PC-9 (cell line): ENCODE data around the gene GNG13. TPM values are rescaled to one million over a fixed set of nuclear protein-coding genes. Genes with fewer than 3 reads are reported as not detected.

Experiments
- BruUV-seq: library from RNA; stranded (reverse); fragments of 400-500 nt; replicated peaks from 2 replicates; lab custom pipeline; 2021; lab: Mats Ljungman, UMichigan
- CTCF ChIA-PET: fragments of 300-600 bp; sonication (Branson Sonifier 250); formaldehyde crosslinking; loops from one replicate; lab custom pipeline; 2022; ENCODE audit warnings: antibody characterized with exemption; lab: Charles Lee
- POLR2A ChIA-PET: fragments of 300-600 bp; sonication (Branson Sonifier 250); formaldehyde crosslinking; loops from one replicate; lab custom pipeline; 2022; ENCODE audit warnings: antibody characterized with exemption; ENCODE audit not compliant: unreplicated experiment; lab: Charles Lee
- DNase-seq, 2 experiments: peaks; one replicate each; pipeline versions ENCODE4 v3.0.0 to v3.0.0-alpha.2; 2015 to 2022; ENCODE audit warnings: mixed read lengths in 1 of 2
- H2AFZ ChIP-seq: fragments of 200-600 bp; sonication (generic); 2 replicates; pipeline ENCODE4 v1.8.1; 2017; ENCODE audit warnings: antibody characterized with exemption
- H3F3A ChIP-seq: fragments of 200-600 bp; sonication (generic); 2 replicates; pipeline ENCODE4 v1.8.1; 2017; ENCODE audit warnings: antibody characterized with exemption, mild to moderate bottlenecking, low read depth; ENCODE audit not compliant: insufficient read depth
- H3K27ac ChIP-seq: fragments of 200-600 bp; sonication (generic); 2 replicates; pipeline ENCODE4 v1.6.1; 2016; ENCODE audit warnings: mixed run types
- H3K27me3 ChIP-seq: fragments of 200-600 bp; sonication (generic); 2 replicates; pipeline ENCODE4 v1.6.1; 2016; ENCODE audit warnings: low read depth, mixed run types; ENCODE audit not compliant: insufficient read depth
- H3K36me3 ChIP-seq: fragments of 200-600 bp; sonication (generic); 2 replicates; pipeline ENCODE4 v1.6.1; 2016; ENCODE audit warnings: low read depth, mixed run types
- H3K4me1 ChIP-seq: fragments of 200-600 bp; sonication (generic); replicated peaks from 2 replicates; pipeline ENCODE4 v1.6.1; 2016; ENCODE audit warnings: mixed run types; ENCODE audit not compliant: insufficient read depth
- H3K4me2 ChIP-seq: fragments of 200-600 bp; sonication (generic); 2 replicates; pipeline ENCODE4 v1.6.1; 2017; ENCODE audit warnings: mixed run types
- H3K4me3 ChIP-seq: fragments of 200-600 bp; sonication (generic); 2 replicates; pipeline ENCODE4 v1.6.1; 2016; ENCODE audit warnings: mixed run types
- H3K79me2 ChIP-seq: fragments of 200-600 bp; sonication (generic); 2 replicates; pipeline ENCODE4 v1.6.1; 2017; ENCODE audit warnings: low read depth, mixed run types
- H3K9me2 ChIP-seq: fragments of 200-600 bp; sonication (generic); 2 replicates; pipeline ENCODE4 v1.8.1; 2017; ENCODE audit warnings: mild to moderate bottlenecking; ENCODE audit not compliant: insufficient read depth
- H3K9me3 ChIP-seq: fragments of 200-600 bp; sonication (generic); 2 replicates; pipeline ENCODE4 v1.8.1; 2016; ENCODE audit warnings: low read depth; ENCODE audit not compliant: insufficient read depth
- H4K20me1 ChIP-seq: fragments of 200-600 bp; sonication (generic); 2 replicates; pipeline ENCODE4 v1.8.1; 2017; ENCODE audit not compliant: insufficient read depth
- CTCF ChIP-seq: fragments of 200-600 bp; sonication (generic); conservative IDR thresholded peaks from 2 replicates; pipeline ENCODE4 v1.6.1; 2017; ENCODE audit warnings: mixed run types, antibody characterized with exemption, mild to moderate bottlenecking, moderate library complexity
- EZH2 ChIP-seq: fragments of 200-600 bp; sonication (generic); IDR thresholded peaks from 2 replicates; pipeline ENCODE4 v1.8.0; 2017; ENCODE audit warnings: antibody characterized with exemption, low read depth
- intact Hi-C: fragments of 100-400 bp; cut with micrococcal nuclease; formaldehyde crosslinking; loops from one replicate; pipeline ENCODE4 v1.10.0; 2022; ENCODE audit not compliant: unreplicated experiment
- total RNA-seq: library from RNA; stranded (reverse); gene quantifications from 2 replicates; pipeline ENCODE4 v1.2.3, GENCODE V29; 2021

The GNG13 gene
- total RNA-seq, 1 experiment from 2014 or later = not detected

GRCh38 chr16:832652-833336 lies 32.3 kb upstream of the GNG13 start:
- no peaks in the 10 kb centered on the region for H4K20me1 ChIP-seq
- no TSS peak for BruUV-seq
- H3K36me3 ChIP-seq = no peaks in the 10 kb centered on the region
- ChIA-PET CTCF (interaction anchor here (0.6 kb wide), 1 partner anchor 131 kb away, joined by 3 read pairs; no protein-coding TSS in a partner anchor), POLR2A (no interaction called here)
- no peaks in the 10 kb centered on the region for H3K9me2 ChIP-seq
- no peak overlapping the region for H3K4me2 ChIP-seq
- H3K79me2 ChIP-seq = no peaks in the 10 kb centered on the region
- TF ChIP-seq EZH2 (no peak), CTCF (no peak)
- no peaks in the 10 kb centered on the region for H3F3A ChIP-seq
- H3K4me1 ChIP-seq = no peaks in the 10 kb centered on the region
- no peak for DNase-seq
- H3K27ac ChIP-seq = no peak overlapping the region
- H2AFZ ChIP-seq = no peak overlapping the region
- intact Hi-C loops = no loop called here
- peaks cover 5% of the 10 kb centered on the region; the same call in 1 of the 2 replicates for H3K9me3 ChIP-seq
- peaks cover 85% of the 10 kb centered on the region for H3K27me3 ChIP-seq
- H3K4me3 ChIP-seq = no peak overlapping the region

GRCh38 chr16:831571-832413 lies 31.3 kb upstream of the GNG13 start:
- TF ChIP-seq CTCF (no peak), EZH2 (no peak)
- H3K4me2 ChIP-seq = no peak overlapping the region
- no peaks in the 10 kb centered on the region for H3K79me2 ChIP-seq
- peaks cover 91% of the 10 kb centered on the region for H3K27me3 ChIP-seq
- H4K20me1 ChIP-seq = no peaks in the 10 kb centered on the region
- BruUV-seq = no TSS peak
- H3K36me3 ChIP-seq = no peaks in the 10 kb centered on the region
- H3K4me1 ChIP-seq = no peaks in the 10 kb centered on the region
- intact Hi-C loops = no loop called here
- no peaks in the 10 kb centered on the region for H3F3A ChIP-seq
- ChIA-PET CTCF (no interaction called here), POLR2A (no interaction called here)
- H3K9me3 ChIP-seq = peaks cover 5% of the 10 kb centered on the region; the same call in 1 of the 2 replicates
- no peak overlapping the region for H2AFZ ChIP-seq
- no peak for DNase-seq
- no peak overlapping the region for H3K4me3 ChIP-seq
- no peaks in the 10 kb centered on the region for H3K9me2 ChIP-seq
- no peak overlapping the region for H3K27ac ChIP-seq

GRCh38 chr16:830871-831570 lies 30.5 kb upstream of the GNG13 start:
- H3K9me3 ChIP-seq = peaks cover 2% of the 10 kb centered on the region; the same call in 1 of the 2 replicates
- H3K27ac ChIP-seq = no peak overlapping the region
- H3K4me2 ChIP-seq = no peak overlapping the region
- no peak overlapping the region for H2AFZ ChIP-seq
- H3K27me3 ChIP-seq = peaks cover 87% of the 10 kb centered on the region
- no peaks in the 10 kb centered on the region for H3K9me2 ChIP-seq
- intact Hi-C loops = no loop called here
- TF ChIP-seq CTCF (no peak), EZH2 (no peak)
- no peaks in the 10 kb centered on the region for H4K20me1 ChIP-seq
- no TSS peak for BruUV-seq
- no peaks in the 10 kb centered on the region for H3K36me3 ChIP-seq
- no peaks in the 10 kb centered on the region for H3K79me2 ChIP-seq
- POLR2A ChIA-PET = no interaction called here
- no peak overlapping the region for H3K4me3 ChIP-seq
- CTCF ChIA-PET = interaction anchor here (0.7 kb wide), 1 partner anchor 31 kb away, joined by 3 read pairs; no protein-coding TSS in a partner anchor
- no peak for DNase-seq
- H3K4me1 ChIP-seq = no peaks in the 10 kb centered on the region
- H3F3A ChIP-seq = no peaks in the 10 kb centered on the region
